H54 (cell line): ENCODE data around the gene UGT2B15.
"Not testable (repeated sequence)": the region's sequence is repeated elsewhere in the genome, so short reads cannot be mapped to it uniquely, and the experiment has no call there.

Experiments
- DNase-seq: peaks from one replicate; pipeline ENCODE4 v3.0.0; 2011; ENCODE audit warnings: low spot score, mixed read lengths; ENCODE audit not compliant: insufficient read length
- FAIRE-seq: peaks from 3 replicates; lab custom pipeline; 2011; peaks lifted over from hg19 to GRCh38; lab: Jason Lieb, UNC
- POLR2A ChIP-seq: IDR thresholded peaks from 2 replicates; pipeline ENCODE4 v1.6.1; 2011; ENCODE audit warnings: low read depth, mild to moderate bottlenecking, low read length

Gene UGT2B15

DNA sequence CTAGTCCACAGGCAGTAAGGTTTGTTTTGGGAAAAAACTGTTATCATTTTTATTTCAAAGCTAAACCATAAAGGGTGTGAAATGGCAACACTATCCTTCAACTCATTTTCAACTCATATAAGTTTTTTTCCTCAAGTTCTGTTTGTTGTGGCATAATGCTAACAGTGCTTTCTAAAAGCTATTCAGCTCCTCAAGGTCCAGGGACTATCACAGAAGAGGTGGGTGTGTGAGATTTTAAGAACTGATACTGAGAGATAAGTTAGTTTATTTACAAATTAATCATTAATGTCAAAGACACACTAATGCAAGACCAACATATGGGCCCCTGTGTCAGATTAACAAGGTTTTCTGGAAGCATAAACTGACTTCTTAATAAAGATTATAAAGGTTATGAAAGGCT is 11.8 kb downstream of the UGT2B15 start:
- DNase-seq (no peak), FAIRE-seq (no peak)
- no peak for TF ChIP-seq POLR2A

DNA sequence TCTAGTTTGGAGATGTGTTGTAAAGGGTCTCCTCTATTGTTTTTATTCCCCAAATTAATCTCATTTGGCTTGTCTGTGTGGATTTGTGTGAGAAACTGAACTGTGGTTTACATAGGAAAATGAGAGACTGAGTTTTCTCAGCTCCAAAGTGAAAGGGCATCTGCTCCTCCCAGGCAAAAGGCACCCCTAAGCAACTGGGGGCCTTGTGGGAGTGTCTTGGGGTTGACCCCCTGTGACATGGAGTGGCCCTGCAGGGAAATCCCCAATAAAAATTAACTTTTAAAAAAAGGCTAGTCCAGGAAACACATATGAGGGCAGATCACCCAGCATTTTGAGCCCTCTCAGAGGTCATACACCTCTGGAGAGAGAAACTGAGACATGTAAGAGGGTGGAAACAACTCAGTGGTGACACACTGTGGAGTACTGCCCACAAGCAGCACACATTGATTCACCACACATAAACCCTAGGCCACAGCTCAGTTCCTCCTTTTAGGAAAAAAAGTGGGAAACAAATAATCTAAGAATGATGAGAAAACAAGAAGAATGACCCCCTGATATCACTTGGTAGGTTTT is 13.3 kb downstream of the UGT2B15 start:
- DNase-seq, FAIRE-seq: not testable (repeated sequence)

DNA sequence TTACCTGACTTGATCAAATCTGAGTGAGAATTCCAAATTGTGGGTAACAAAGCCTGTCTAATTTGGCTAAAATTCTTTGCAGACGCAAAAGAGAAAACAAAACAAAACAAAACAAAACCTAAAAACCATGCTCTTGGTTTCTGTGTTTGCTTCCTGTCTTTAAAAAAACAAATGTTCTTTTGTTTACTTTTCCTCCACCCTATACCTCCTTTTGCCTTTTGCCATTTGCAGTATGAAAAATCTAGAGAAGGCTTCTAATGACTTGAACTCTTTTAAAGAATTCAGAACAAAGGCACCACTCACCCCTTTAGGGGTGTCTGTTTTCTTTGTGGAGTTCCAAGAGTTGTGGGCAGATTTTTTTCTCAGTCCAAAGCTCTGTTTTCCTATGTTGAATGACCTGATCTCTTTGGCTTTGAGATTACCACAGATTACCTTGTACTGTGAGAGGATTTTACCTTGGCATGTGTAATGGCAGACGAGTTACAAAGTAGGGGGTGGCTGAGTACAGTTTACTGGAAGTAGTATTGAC is 13.9 kb downstream of the UGT2B15 start:
- DNase-seq, FAIRE-seq: not testable (repeated sequence)

DNA sequence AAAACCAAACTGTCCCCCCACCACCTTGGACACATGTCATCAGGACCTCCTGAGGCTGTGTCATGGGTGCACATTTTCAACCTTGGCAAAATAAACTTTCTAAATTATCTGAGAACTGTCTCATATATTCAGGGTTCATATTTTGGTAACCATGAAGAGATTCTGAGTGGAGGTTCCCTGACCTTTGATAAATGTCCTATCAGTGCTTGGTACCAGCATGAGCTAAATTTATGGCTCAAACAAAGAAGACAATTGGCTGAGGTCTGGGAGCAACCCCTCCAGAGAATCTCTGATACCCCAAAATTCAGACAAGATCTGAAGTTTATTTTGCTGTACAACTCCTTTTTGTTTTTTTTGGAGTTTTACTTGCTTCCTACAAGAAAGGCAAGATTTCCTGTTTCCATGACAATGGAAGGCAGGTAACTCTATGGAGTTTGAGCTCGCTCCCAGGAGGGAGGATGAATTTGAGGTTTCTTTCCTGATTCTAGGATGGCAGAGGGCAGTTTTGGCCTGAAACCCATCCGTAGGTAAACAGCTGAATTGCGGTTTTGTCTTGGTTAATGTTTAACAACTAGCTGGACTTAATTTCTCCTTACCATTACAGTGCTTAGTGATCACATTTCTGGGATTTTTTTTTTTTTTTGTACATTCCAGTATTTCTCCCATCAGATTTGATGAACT is 14.5 kb downstream of the UGT2B15 start:
- DNase-seq, result no peak
- TF ChIP-seq POLR2A, result no peak
- FAIRE-seq, result no peak

DNA sequence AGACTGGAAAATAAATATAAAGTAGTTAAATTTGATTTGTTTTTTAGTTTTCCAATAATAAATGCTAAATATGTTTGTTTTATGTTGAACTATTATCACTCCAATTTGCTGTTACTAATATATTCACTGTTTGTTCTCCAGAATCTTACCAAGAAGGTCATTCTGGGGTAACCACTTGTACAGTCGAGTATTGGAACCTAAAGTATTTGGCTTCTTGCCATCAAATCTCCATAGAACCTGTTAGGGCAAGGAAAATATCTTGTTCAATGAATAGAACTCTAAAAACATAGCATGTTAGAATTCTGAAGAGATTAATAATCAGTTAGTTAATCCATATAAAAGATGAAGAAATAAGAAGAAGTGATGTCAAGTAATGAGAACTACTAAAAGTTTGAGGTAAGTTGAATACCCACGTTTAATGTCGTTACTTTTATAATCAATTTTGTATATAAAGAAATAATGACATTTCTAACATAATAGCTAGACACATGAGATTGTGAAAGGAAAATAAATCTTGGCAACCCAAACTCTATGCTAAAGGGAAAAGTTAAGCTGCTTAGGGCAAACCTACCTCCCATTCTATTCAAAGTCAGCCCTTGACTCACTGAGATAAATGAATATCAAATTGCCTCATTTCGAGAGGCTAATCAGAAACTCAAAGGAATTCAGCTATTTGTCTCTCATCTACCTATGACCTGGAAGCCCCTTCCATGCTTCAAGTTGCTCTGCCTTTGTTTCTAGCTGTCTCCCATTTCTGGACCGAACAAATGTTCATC is 15.3 kb downstream of the UGT2B15 start:
- FAIRE-seq, result no peak
- DNase-seq, result no peak
- no peak for TF ChIP-seq POLR2A

DNA sequence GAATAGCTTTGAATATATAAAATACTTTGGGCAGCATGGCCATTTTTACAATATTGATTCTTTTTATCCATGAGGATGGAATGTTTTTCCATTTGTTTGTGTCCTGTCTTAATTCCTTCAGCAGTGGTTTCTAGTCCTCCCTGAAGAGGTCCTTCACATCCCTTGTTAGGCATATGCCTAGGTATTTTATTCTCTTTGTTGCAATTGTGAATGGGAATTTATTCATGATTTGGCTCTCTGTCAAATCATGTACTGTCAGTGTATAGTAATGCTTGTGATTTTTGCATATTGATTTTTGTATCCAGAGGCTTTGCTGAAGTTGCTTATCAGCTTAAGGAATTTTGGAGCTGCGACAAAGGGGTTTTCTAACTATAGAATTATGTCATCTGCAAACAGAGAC is 18.5 kb downstream of the UGT2B15 start:
- TF ChIP-seq POLR2A, result no peak
- FAIRE-seq (no peak), DNase-seq (no peak)

DNA sequence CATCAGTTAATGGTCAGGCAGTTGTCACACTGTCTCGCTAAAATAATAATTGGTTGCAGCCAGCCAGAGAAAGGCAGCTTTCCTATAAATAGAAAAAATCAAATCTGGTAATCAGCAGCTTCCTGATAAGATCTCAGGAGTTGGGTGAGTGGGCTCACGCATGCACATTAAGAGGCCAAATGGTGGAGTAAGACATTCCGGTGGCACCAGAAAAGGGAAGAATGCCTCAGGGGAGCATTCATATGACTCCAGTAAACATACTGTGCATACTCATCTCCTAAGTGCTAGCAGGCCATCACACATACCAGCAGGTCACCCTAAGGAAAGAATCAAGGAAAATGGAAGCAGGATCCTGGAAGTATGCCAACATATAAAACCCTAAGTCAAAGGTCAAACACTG is 40.1 kb downstream of the UGT2B15 start:
- no peak for TF ChIP-seq POLR2A
- no peak for DNase-seq
- FAIRE-seq, result no peak

DNA sequence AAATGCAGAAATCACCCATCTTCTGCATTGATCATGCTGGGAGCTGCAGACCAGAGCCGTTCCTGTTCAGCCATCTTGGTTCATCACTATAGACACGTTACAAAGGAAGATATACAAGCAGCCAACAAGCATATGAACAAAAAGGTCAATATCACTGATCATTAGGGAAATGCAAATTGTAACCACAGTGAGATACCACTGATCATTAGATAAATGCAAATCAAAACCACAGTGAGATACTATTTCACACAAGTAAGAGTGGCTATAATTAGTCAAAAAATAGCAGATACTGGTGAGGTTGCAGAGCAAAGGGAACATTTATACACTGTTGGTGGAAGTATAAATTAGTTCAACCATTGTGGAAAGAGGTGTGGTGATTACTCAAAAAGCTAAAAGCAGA is 47.7 kb downstream of the UGT2B15 start:
- not testable (repeated sequence) for FAIRE-seq, DNase-seq

DNA sequence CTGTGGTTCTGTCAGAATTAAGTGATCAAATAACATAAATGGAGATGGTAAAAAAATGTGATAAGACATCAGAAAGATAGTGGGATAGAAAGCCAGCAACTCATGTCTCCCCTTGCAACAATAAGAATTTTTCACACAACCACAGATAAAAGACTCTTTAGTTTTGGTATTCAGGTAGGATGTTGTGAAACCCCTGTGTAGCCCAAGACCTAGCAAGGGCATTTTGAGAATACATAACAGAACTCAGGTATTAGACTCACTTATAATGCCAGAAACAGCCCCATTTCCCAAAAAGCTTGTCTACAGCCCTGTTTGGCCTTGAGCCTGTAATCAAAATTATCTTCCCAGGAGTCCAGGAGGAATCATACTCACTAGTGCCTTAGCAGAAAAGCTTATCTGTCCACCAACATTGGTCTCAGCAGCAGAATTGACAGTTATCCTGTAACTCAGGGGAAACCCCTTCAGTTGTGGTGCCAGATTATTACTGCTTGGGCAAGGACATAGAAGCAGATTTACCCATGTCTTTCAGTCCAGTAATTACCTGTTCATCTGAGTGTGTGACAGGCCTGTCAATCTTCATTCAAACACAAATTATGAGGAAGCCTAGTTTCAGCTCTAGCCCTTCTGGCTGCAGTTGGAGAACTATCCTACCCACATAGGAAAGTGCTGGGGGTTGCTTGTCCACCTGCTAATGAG is 53.3 kb downstream of the UGT2B15 start:
- FAIRE-seq (no peak), DNase-seq (no peak)
- TF ChIP-seq POLR2A, result no peak

DNA sequence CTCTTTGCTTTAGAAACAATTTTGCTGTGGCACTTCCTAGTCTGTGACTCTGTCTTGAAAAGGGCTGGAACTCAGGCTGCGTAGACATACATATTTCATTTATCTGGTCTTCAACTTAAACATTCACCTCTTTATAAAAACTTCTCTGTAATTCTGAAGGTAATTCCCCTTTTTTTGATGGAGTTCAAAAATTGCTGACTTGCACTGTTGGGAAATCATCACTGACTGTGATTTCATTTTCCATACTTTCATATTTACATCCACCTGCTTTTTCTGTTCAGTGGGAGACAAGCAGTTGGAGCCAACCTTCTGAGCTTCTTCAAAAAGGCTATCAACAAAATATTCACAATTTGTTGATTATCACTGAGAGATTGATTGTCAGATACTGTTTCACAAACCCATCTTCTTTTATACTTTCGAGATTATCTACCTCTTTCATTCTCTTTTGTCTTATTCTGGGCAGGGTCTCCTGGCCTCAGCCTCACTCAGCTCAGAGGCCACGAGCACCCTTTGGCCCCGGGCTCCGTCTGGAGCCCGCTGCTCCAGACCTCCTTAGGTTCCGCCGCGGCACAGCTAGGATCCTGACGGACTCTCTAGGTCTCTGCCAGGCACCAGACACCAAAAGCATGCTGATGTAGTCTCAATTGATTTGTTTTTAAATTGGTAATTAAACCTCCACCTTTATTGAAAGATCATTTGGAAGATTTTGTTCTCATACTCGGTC is 54.6 kb downstream of the UGT2B15 start:
- no peak for DNase-seq
- FAIRE-seq, result no peak
- no peak for TF ChIP-seq POLR2A

DNA sequence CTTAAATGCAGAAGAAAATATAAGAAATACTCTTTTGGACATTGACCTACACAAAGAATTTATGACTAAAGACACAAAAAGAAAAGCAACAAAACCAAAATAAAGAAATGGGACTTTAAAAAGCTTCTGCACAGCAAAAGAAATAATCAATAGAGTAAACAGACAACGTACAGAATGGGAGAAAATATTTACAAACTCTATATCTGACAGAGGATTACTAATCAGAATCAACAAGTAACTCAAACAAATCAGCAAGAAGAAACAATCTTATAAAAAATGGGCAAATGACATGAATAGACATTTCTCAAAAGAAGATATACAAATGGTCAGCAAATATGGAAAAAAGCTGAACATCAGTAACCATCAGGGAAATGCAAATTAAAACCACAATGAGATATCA is 56.7 kb downstream of the UGT2B15 start:
- no peak for FAIRE-seq
- TF ChIP-seq POLR2A, result no peak
- DNase-seq, result no peak

DNA sequence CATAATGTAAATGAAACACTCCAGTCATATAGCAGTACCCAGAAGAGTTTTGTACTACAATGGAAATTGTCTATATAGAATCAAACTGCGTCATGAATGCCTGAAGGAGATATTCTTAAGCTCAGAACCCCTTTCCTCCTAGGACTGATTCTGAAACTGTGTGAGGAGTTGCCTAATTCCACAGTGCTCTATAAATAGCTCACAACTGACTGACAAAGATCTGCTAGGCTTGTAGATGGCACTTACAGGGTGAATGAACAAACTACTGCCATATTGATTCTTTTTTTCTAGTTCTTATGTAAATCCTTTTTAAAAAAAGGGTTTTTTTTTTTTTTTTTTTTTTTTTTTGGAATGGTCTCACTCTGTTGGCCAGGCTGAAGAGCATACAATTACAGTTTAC is 64.2 kb downstream of the UGT2B15 start:
- TF ChIP-seq POLR2A, result no peak
- FAIRE-seq, result no peak
- no peak for DNase-seq

DNA sequence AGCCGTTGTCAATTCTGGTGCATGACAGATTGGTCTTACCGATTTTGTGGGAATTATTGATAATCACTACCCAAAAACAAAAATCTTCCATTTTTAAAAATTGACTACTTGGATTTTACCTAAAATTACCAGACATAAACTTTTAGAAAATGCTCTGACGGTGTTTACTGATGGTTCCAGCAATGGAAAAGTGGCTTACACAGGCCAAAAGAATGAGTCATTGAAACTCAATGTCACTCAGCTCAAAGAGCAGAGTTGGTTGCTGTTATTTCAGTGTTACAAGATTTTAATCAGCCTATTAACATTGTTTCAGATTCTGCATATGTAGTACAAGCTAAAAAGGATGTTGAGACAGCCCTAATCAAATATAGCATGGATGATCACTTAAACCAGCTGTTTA is 71.3 kb downstream of the UGT2B15 start:
- DNase-seq (no peak), FAIRE-seq (no peak)
- TF ChIP-seq POLR2A, result no peak
